Ovary (tissue), 3 donors: Measurements from ENCODE around the gene PTTG1IP.

Source experiments
- CTCF ChIP-seq, 3 donors: fragments of 450-650 bp in 2 of 3; fragments of 200-600 bp in 1 of 3; IDR thresholded peaks; one replicate each; pipeline versions ENCODE4 v1.5.1 to v1.8.0; 2016 to 2022; ENCODE audit warnings: antibody characterized with exemption in 3 of 3, mild to moderate bottlenecking in 1 of 3
- EP300 ChIP-seq: sonication (generic); formaldehyde crosslinking; IDR thresholded peaks from one replicate; pipeline ENCODE4 v1.6.1; 2017; ENCODE audit warnings: antibody characterized with exemption
- POLR2A ChIP-seq: fragments of 450-650 bp; IDR thresholded peaks from one replicate; pipeline ENCODE4 v1.6.1; 2017; ENCODE audit warnings: antibody characterized with exemption, mild to moderate bottlenecking, moderate library complexity
- donor health status: DM: no; HTN: no; CAD: no.

GRCh38 chr21:44896561-44897286 lies 23.2 kb upstream of the PTTG1IP start:
- no peak for TF ChIP-seq CTCF (IDR thresholded peaks at IDR 0.05)
- no peak for TF ChIP-seq EP300
- TF ChIP-seq POLR2A = no peak
